Astrocyte (in vitro differentiated cells and primary cell): ENCODE measurements around the gene KRT37.

Experiments used
- CTCF ChIP-seq: IDR thresholded peaks from 2 replicates; pipeline ENCODE4 v1.5.1; 2011; ENCODE audit warnings: low read depth, mild to moderate bottlenecking, inconsistent platforms, low read length, moderate library complexity; ENCODE audit not compliant: insufficient read depth
- EZH2 ChIP-seq: IDR thresholded peaks from 2 replicates; pipeline ENCODE4 v1.6.1; 2012; ENCODE audit warnings: mild to moderate bottlenecking, low read length, inconsistent platforms; ENCODE audit not compliant: insufficient read depth

- no peak for TF ChIP-seq CTCF
- TF ChIP-seq EZH2: no peak
Measured at GRCh38 chr17:41466988-41467387, 42.6 kb upstream of the KRT37 start, which contains the start of gene KRT32.
